ENCODE data around the gene NBPF26.
"Not testable (repeated sequence)": the region's sequence is repeated elsewhere in the genome, so short reads cannot be mapped to it uniquely, and the experiment has no call there.

Gene NBPF26

GRCh38 chr1:120723715-120724402 is at the start of gene NBPF26:
TSS of gene NBPF26 (plus strand) at chr1:120723945.
- DNase-seq, result peak; percentile 89

GRCh38 chr1:120680106-120680819 is 43.5 kb upstream of the NBPF26 start:
- not testable (repeated sequence) for DNase-seq

- not testable (repeated sequence) for DNase-seq
Measured at GRCh38 chr1:120680938-120681337, 42.8 kb upstream of the NBPF26 start.

GRCh38 chr1:120684397-120684796 is 39.3 kb upstream of the NBPF26 start:
- not testable (repeated sequence) for DNase-seq

- DNase-seq, result not testable (repeated sequence)
Measured at GRCh38 chr1:120685622-120686021, 38.1 kb upstream of the NBPF26 start.

- not testable (repeated sequence) for DNase-seq
Measured at GRCh38 chr1:120687250-120687649, 36.5 kb upstream of the NBPF26 start.

GRCh38 chr1:120700807-120701562 is 22.8 kb upstream of the NBPF26 start:
- DNase-seq, result not testable (repeated sequence)

GRCh38 chr1:120723358-120723714 is 409 bp upstream of the NBPF26 start:
- peak; percentile 27 for DNase-seq

- peak; percentile 63 for DNase-seq
Measured at GRCh38 chr1:120724507-120724906, 762 bp downstream of the NBPF26 start.

GRCh38 chr1:120728811-120729210 is 5.1 kb downstream of the NBPF26 start:
- DNase-seq, result peak; percentile 50

- not testable (repeated sequence) for DNase-seq
Measured at GRCh38 chr1:120769090-120769489, 45.3 kb downstream of the NBPF26 start.

GRCh38 chr1:120805452-120805851 is 81.7 kb downstream of the NBPF26 start:
- DNase-seq, result peak; percentile 56

GRCh38 chr1:120811822-120812221 is 88.1 kb downstream of the NBPF26 start:
- peak; percentile 72 for DNase-seq

- not testable (repeated sequence) for DNase-seq
Measured at GRCh38 chr1:120825051-120825450, 101.3 kb downstream of the NBPF26 start.

GRCh38 chr1:120826623-120827022 is 102.9 kb downstream of the NBPF26 start:
- DNase-seq, result not testable (repeated sequence)

GRCh38 chr1:120844186-120844944 is 120.6 kb downstream of the NBPF26 start:
- DNase-seq, result peak; percentile 88

GRCh38 chr1:120844945-120845330 is 121.2 kb downstream of the NBPF26 start:
- not testable (repeated sequence) for DNase-seq

GRCh38 chr1:120849400-120850286 is 125.9 kb downstream of the NBPF26 start:
- DNase-seq, result peak; percentile 64

- DNase-seq, result not testable (repeated sequence)
Measured at GRCh38 chr1:120850287-120850536, 126.5 kb downstream of the NBPF26 start.

- DNase-seq, result peak; percentile 88
Measured at GRCh38 chr1:120850537-120851421, 127.0 kb downstream of the NBPF26 start.

- DNase-seq, result not testable (repeated sequence)
Measured at GRCh38 chr1:120858144-120858543, 134.4 kb downstream of the NBPF26 start.
